ENCODE measurements around the gene C12orf57. TPM values are rescaled to one million over a fixed set of nuclear protein-coding genes. Genes with fewer than 3 reads are reported as not detected.
A peak's percentile ranks its signal among the peaks of the same experiment; 100 is the strongest.

C12orf57 gene
- total and polyA plus RNA-seq, 10 of the 15 experiments (the other 5 are each of a cell fraction or from before 2014, with no cell fraction given): 64.5 to 377 (median 211) TPM

DNA sequence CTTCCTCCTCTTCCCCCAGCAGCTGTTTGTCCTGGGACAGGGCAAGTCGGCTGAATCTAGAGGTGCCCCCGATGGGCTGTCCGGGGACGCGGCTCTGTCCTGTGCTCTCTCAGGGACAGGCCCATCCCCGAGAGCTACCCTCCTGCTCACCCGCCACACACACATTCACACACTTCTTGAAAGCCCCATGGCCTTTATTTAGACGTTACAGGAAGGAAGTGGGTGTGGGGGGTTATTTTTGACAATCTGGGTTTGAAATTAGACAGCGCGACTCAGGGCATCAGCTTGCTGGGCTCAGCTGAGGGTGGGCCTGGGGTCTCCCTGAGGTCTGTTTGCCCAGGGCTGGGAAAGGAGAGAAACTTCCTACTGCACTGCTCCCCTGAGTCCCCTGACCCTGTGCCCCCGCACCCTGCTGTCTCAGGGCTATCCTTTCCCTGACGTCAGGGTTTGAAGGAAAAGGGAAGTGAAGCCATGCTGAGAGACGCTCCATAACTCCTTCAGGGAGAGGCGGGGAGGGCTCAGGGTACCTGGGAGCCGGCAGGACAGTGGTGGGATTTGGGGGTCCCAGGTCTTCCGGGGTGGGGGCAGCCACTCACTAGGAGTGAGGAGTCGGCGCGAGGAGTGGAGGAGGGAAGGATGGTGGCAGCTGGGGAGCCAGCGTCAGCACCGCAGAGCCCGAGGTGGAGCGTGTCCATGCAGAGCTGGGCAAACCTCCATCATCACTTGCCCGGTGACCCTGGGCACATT, 15.4 kb downstream of the C12orf57 start (continued):
- TF ChIP-seq SUPT20H (IDR thresholded peaks at IDR 0.05; ENCODE audit: borderline replicate concordance, control insufficient read depth, low read depth, low read length) (no peak), RCOR1 (conservative IDR thresholded peaks at IDR 0.05; ENCODE audit: low read depth, low read length) (0 out of 2 replicates have a peak, but pooled peaks have one; percentile 63), CREM (IDR thresholded peaks at IDR 0.05; ENCODE audit: low read depth) (peak; percentile 94), TBL1XR1 (IDR thresholded peaks at IDR 0.05; ENCODE audit: low read depth, low read length) (peak; percentile 100), SMC3 (IDR thresholded peaks at IDR 0.05; ENCODE audit: borderline replicate concordance, low read length) (no peak; the same call in 1 of the 2 replicates), ZNF217 (IDR thresholded peaks at IDR 0.05) (peak; percentile 62), IRF4 (IDR thresholded peaks at IDR 0.05; ENCODE audit: low read depth, low read length) (0 out of 2 replicates have a peak, but pooled peaks have one; percentile 9), WRNIP1 (IDR thresholded peaks at IDR 0.05; ENCODE audit: borderline replicate concordance, low read depth, low read length) (0 out of 2 replicates have a peak, but pooled peaks have one; percentile 32)

- ATAC-seq: no peak
- CTCF ChIA-PET: interaction anchor here (0.9 to 13.2 kb wide), 8 partner anchors 9 to 148 kb away, joined by 4 to 645 read pairs (median 5); partner anchors contain the start of genes C12orf57, LPCAT3, PTPN6 and RNU7-1
Observed at GRCh38 chr12:6959805-6960592, 16.2 kb downstream of the C12orf57 start.

More at GRCh38 chr12:6959805-6960592, 16.2 kb downstream of the C12orf57 start:
- no peak for DNase-seq (ENCODE audit: low read depth, low spot score)
- FAIRE-seq: no peak
- intact Hi-C loops (cut with micrococcal nuclease; ENCODE audit: unreplicated experiment): loop anchor here (1.0 to 5.0 kb wide), 3 partner anchors 16 to 152 kb away; partner anchors contain the start of gene C12orf57
- no peaks in the 10 kb centered on the region for H3K9me3 ChIP-seq (replicated peaks; ENCODE audit: control insufficient read depth, insufficient read depth, low read length)
- no peaks in the 10 kb centered on the region for H3K27me3 ChIP-seq (replicated peaks in 1 of 2; ENCODE audit: control insufficient read depth in 2 of 2, insufficient read depth in 2 of 2, low read length in 1 of 2)
- peak overlapping the region; percentile 95 for H3K4me3 ChIP-seq
- no peak for TF ChIP-seq YY1 (IDR thresholded peaks at IDR 0.05; ENCODE audit: low read depth, low read length)
- TF ChIP-seq SMAD5 (IDR thresholded peaks at IDR 0.05; ENCODE audit: low read depth): 0 out of 2 replicates have a peak, but pooled peaks have one; percentile 4
- no peak for TF ChIP-seq ZNF207 (IDR thresholded peaks at IDR 0.05; ENCODE audit: borderline replicate concordance)
- no peak for TF ChIP-seq ZZZ3 (IDR thresholded peaks at IDR 0.05; ENCODE audit: control insufficient read depth, insufficient read length, low read depth)
- 0 out of 2 replicates have a peak, but pooled peaks have one; percentile 8 for TF ChIP-seq TARDBP (IDR thresholded peaks at IDR 0.05; ENCODE audit: borderline replicate concordance)
- no peak for TF ChIP-seq MYC (IDR thresholded peaks at IDR 0.05; ENCODE audit: insufficient read depth, insufficient read length, insufficient replicate concordance, low read length, severe bottlenecking)
- no peak for TF ChIP-seq POLR2A (IDR thresholded peaks at IDR 0.05; ENCODE audit: low read depth, low read length)
- TF ChIP-seq SMARCA5 (IDR thresholded peaks at IDR 0.05): 0 out of 2 replicates have a peak, but pooled peaks have one; percentile 26
- no peak for TF ChIP-seq CEBPB (IDR thresholded peaks at IDR 0.05; ENCODE audit: borderline replicate concordance in 1 of 2, low read depth in 2 of 2, low read length in 2 of 2)
- no peak for TF ChIP-seq CBX3 (IDR thresholded peaks at IDR 0.05; ENCODE audit: borderline replicate concordance, low read depth)
- no peak overlapping the region for H2AFZ ChIP-seq (ENCODE audit: control insufficient read depth, low read depth, low read length)
- H3K79me2 ChIP-seq (ENCODE audit: control insufficient read depth, insufficient read depth, low read length): peaks cover 62% of the 10 kb centered on the region
- peak overlapping the region; percentile 91 for H3K9ac ChIP-seq (ENCODE audit: control insufficient read depth, insufficient read depth, low read length)
- ChIA-PET POLR2A (interaction anchor here (1.0 to 13.5 kb wide), 9 partner anchors 9 to 151 kb away, joined by 3 to 524 read pairs (median 4); partner anchors contain the start of genes C12orf57, C1RL, CDCA3 and LPCAT3), RAD21 (ENCODE audit: unreplicated experiment) (interaction anchor here (0.7 to 13.5 kb wide), 7 partner anchors 9 to 148 kb away, joined by 4 to 426 read pairs (median 5); partner anchors contain the start of genes C12orf57, PTPN6 and RNU7-1), SMC1A (ENCODE audit: uncharacterized antibody, unreplicated experiment) (interaction anchor here (1.1 to 13.2 kb wide), 3 partner anchors 12 to 134 kb away, joined by 3 to 395 read pairs (median 4); partner anchors contain the start of genes C12orf57, PTPN6 and RNU7-1)
- in situ Hi-C loops (cut with MboI): loop anchor here (5.0 to 25.0 kb wide), 2 partner anchors 152 to 1677 kb away; no protein-coding TSS in a partner anchor
- peaks cover 79% of the 10 kb centered on the region for H3K4me1 ChIP-seq (ENCODE audit: control insufficient read depth, insufficient read depth, low read length)
- H3K36me3 ChIP-seq (ENCODE audit: control insufficient read depth in 2 of 2, insufficient read depth in 2 of 2, low read length in 1 of 2): peaks cover 17 to 30% of the 10 kb centered on the region in 2 experiments
- peak overlapping the region; percentile 99 for H3K4me2 ChIP-seq (ENCODE audit: control insufficient read depth, insufficient read depth)
- BruUV-seq (replicated peaks): no TSS peak
- peak overlapping the region; percentile 99 for H3K27ac ChIP-seq (ENCODE audit: control insufficient read depth, insufficient read depth)
- WGBS (ENCODE audit: insufficient coverage, insufficient replicate concordance, low lambda C conversion rate, missing lambda C conversion rate): 50% methylated on average over 26 of the region's 26 CpGs
- H4K20me1 ChIP-seq (ENCODE audit: control insufficient read depth, insufficient read depth): no peaks in the 10 kb centered on the region

Measured in GM12878 (cell line).